Middle frontal gyrus (tissue), 1 donor: ENCODE measurements around the gene ZNF625.
A peak's percentile ranks its signal among the peaks of the same experiment; 100 is the strongest.

ENCODE experiments used
- DNase-seq: peaks from one replicate; pipeline ENCODE4 v3.0.0-alpha.2; 2015; ENCODE audit warnings: low spot score; ENCODE audit errors: extremely low spot score

Gene ZNF625

DNA sequence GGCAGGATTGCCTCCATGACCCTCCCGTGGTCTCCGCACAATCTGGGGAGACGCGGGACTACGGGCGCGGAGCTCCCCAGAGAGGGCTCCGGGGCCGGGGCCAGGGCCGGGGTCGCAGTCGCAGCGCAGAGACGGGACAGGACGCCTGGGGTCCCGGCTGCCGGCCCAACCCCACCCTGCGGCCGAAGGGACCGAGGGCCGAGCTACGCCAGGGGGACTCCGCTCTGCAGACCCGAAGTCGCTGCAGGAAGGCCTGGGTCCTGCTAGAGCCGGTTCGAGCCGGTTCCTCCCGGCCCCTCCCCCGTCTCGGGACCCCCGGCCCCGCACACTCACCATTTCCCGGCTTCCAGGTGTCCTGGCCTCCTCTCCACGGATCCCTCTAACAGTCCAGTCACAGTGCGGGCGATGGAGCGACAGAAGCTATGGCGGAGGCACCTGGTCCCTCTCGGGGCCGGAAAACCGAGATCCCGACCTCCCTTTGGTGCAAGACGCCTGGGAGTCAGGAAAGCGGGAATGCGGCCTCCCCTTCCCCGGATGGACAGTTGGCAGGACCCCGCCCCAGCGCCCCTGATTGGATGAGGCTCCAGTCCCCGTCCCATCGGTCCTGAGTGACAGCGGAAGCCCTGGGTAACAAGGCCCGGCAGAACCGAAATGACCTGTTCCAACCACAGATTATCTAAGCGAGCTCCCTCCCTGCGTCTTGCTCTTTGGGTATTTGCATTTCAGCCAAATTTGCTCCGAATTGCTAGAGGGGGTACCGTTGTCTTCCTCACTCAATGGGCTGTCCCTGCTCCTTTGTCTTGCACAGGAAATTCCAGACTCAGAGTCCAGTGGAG lies at the start of gene ZNF625:
Gene ZNF625, minus strand, starts transcription at position 512 of the 836 bp plus-strand sequence. Its CDS starts 176 bp downstream, at position 336.
- DNase-seq, result peak; percentile 78

GRCh38 chr19:12205296-12205695 lies 48.8 kb upstream of the ZNF625 start:
- DNase-seq, result no peak

- DNase-seq, result no peak
These were observed 45.7 kb upstream of the ZNF625 start for GRCh38 chr19:12202250-12202649.

DNA sequence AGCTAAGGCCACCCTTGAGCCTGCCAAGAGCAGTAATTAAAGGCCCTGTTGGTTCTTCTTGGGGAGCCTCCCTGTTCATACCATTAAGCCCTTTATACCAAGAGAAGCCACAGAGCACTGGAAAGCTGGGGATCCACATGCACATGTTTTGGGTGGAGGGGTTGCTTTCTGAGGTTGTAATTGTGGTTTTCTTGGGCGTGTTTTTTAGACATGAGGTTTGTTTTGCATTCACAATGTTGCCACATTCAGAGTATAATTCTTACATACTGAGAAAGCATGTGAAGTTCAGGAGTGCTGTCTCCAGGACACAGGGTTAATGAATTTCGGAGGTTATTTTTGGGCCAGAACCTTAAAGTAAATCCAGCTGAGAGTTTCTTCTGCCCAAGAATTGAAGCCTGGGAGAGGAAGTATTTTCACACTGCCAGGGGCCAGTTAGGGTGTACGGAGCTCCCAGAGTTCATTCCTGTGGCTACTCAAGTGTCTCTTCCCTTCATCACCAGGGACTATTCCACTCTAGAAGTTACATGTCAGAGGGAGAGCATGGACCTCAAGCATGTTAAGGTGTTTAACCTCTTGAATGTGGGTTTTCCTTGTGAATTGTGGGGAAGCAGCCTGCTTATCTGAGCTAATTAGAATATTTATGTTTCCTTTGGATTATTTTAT lies 43.4 kb upstream of the ZNF625 start:
- DNase-seq, result no peak

- DNase-seq, result no peak
These were observed 41.6 kb upstream of the ZNF625 start for GRCh38 chr19:12198136-12198535.

DNA sequence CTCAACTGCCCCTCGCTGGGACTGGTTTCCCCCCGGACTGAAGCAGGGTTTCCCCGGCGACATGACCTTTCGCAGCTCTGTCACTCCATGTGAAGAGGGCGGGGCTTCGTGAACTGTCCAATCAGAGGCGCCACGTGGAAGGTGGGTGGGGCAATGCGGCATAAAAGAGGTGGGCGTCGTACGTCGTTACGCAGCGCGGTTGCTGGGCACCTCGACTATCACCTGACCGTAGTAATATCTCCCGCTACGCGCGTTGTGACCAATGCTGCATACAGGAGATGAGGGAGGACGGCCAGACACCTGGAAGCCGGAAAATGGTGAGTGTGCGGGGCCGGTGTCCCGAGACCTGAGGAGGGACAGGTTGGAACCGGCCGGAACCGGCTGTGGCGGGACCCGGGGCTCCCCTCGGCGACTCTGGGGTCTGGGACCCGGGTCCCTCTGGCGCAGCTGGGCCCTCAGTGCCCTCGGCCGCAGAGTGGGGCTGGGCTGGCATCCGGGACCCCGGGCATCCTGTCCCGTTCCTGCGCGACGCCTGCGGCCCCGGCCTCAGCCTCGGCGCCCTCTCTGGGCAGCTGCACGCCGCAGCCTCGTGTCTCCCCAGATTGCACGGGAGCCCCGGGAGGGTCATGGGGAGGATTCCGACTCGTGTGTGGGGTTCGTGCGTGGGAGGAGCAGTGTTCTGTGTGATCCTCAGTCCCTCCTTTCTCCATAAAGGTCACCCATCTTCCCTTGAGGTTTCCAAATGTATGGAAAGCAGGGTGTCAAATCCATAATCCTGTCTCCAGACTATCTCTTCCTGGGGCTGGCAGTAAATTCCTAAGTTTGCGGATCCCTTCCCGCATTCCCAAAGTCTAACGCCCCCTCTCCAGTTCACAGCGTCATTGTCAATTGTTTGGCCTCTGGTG lies 38.5 kb upstream of the ZNF625 start:
- peak; percentile 69 for DNase-seq

GRCh38 chr19:12187625-12188024 lies 31.1 kb upstream of the ZNF625 start:
- no peak for DNase-seq

- no peak for DNase-seq
These were observed 23.8 kb upstream of the ZNF625 start for GRCh38 chr19:12180377-12180776.

- no peak for DNase-seq
These were observed 10.1 kb upstream of the ZNF625 start for GRCh38 chr19:12166626-12167025.

GRCh38 chr19:12163826-12164225 lies 7.3 kb upstream of the ZNF625 start:
- no peak for DNase-seq

DNA sequence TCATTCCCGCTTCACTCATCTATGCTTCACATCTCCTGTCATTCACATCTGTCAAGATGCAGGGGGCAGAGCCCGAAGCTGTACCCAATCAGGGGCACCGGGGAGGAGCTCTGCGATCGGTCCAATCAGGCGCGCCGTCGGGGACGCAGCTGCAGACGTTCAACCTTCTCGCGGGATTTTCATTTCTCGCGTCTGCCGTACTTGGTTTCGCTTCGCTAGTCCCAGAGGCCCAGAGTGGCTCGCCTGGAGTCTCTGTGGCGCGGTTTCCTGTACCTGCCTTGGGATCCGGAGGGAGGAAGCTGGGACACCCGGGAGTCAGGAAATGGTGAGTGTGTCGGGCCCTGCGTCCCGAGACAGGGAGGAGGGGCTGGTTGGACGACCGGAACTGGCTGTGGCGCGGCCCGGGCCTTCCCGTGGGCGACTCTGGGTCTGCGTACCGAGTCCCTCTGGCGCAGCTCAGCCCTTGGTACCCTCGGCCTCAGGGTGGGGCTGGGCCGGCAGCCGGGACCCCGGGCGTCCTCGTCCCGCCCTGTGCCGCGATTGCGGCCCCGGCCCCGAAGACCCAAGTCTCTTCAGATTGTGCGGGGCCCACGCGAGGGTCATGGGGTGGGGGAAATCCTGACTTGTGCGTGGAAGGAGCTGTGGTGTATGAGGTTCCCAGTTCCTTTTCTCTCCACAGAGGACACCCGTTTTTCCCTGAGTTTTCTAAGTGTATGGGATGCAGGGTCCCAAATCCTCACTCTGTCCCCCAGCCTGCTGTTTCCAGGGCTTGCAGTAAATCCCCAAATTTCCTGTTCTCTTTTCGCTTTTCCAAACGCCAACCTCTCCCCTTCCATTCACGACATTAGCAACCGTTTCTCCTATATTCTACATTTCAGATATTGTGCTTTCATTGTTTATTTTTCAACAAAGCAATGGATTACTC lies 6.6 kb upstream of the ZNF625 start, which contains the start of gene ZNF136:
Gene ZNF136, plus strand, starts transcription at position 215 of the 925 bp plus-strand sequence. Its CDS starts 108 bp downstream, at position 323.
- peak; percentile 91 for DNase-seq

DNA sequence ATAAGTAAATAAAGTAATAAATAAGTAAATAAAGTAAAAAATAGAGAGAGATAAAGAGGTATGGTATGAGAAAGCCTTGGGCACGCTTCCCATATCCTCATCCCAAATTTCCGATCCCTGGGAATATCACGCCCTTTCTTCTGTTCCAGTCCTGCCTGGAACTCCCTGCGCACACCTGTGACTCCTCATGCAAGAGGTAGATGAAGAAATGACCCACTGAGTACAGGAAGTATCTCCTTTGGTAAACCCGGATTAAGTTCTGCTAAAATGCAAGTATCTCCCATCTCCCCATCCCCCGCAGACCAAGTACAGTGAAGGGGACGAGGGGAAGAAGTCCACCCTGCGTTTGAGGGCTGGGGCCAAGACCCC lies 6.0 kb upstream of the ZNF625 start:
- DNase-seq, result no peak

- no peak for DNase-seq
These were observed 3.4 kb upstream of the ZNF625 start for GRCh38 chr19:12159773-12160414.

DNA sequence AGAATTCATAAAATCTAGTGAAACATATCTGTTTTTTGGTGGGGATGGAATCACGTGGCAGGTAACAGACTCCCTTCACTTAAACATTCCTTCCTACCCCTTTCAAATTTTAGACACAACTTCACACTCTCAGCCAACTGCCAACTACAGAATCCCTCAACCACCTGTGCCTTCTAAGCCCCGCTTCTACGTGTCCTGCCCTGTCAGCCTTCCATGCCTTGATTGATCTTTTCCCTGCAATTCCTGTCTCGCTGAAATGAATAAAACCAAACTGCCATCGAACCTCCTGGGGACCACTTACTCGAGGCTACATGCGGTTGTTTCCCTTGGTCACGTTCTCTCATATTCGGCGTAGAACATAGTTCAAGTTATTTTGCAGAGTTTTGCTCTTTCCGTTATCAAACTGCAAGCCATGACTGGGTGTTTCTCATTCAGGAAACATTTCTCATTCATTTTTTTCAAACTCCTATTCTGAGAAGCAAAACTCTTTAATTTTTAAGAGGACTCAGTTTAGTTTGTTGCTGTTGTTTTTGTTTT lies 1.1 kb downstream of the ZNF625 start:
- DNase-seq, result no peak

DNA sequence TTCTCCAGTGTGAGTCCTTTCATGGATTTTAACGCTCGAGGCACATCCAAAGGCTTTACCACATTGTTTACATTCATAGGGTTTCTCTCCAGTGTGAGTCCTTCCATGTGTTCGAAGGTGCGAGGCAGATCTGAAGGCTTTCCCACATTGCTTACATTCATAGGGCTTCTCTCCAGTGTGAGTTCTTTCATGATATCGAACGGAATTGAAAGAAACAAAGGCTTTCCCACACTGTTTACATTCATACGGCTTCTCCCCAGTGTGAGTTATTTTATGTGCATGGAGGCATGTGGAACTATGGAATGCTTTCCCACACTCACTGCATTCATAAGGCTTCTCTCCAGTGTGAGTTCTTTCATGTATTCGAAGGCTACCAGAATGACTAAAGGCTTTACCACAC lies 11.2 kb downstream of the ZNF625 start:
- DNase-seq, result no peak

DNA sequence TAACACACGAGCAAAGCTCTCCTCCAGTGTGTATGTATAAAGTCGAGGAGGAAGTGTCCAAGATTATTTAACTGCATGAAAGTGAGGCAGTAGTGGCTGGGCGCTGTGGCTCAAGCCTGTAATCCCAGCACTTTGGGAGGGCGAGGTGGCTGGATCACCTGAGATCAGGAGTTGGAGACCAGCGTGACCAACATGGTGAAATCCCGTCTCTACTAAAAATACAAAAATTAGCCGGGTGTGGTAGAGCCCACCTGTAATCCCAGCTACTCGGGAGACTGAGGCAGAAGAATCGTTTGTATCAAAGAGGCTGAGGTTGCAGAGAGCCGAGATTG lies 15.2 kb downstream of the ZNF625 start:
- DNase-seq, result no peak

DNA sequence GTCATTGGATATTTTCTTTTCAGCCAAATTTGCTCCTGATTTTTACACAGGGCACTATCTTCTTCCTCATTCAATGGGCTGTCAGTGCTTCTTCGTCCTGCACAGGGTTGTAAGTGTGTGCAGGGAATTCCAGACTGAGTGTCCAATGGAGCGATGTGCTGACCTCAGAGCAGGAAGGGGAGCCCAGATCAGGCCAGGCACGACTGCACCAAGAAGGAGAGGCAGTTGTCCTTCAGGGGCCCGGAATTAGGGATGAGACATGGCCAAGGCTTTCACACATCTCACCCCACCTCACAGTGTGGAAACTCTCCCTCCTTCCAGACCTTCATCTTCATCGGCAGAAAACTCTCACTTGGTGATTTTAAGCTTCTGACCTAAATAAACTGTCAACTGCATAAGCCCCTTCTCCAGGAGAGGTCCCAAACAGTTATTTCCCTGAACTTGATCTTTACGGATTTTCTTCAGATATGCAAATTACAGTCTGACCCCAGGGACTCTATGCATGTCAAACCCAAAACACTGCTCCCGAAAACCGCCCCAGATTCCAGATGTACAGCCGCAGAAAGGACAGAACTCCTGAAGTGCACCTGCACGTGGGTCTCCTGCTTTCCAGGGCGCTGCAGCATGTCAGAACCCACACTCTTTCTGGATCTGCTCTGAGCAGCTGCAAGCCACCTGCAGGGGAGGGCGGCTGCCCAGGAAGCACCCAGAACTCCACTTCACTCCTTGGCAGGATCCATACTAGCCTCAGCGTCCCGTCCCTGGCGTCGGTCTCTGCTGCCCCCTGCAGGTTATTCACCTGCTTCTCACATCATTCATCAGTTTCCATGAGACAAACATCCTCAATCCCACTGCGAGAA lies 15.8 kb downstream of the ZNF625 start:
- DNase-seq, result peak; percentile 73

DNA sequence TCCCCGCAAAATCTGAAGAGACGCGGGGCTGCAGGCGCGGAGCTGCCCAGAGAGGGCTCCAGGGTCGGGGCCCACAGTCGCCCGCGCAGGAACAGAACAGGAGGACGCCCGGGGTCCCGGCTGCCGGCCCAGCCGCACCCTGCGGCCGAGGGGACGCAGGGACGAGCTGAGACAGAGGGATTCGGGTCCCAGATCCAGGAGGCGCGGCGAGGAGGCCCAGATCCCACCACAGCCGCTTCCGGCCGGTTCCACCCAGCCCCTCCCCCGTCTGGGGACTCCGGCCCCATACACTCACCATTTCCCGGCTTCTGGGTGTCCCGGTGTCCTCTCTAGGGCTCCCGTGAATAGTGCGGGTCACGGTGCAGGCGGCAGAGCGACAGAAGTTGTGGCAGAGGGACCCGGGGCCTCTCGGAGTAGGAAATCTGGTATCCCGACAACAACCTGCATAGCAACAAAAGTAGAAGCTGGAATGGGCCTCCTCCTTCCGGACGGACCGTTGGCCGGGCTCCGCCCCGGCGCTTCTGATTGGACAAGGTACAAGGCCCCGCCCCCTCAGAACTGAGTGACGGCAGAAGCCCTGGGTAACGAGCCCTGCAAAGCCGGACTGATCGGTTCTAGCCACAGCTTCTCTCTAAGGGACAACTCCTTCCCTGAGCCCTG lies 16.5 kb downstream of the ZNF625 start, which contains the start of gene ZNF20:
Gene ZNF20, minus strand, starts transcription at position 466 of the 660 bp plus-strand sequence. Its CDS starts 168 bp downstream, at position 298.
- peak; percentile 87 for DNase-seq
